ENCODE measurements around the gene ILDR2. TPM values are rescaled to one million over a fixed set of nuclear protein-coding genes. Genes with fewer than 3 reads are reported as not detected.

The ILDR2 gene
- total and polyA plus RNA-seq, 9 of the 15 experiments (the other 6 are each of a cell fraction or from before 2014, with no cell fraction given), result 0.03 to 0.31 (median 0.18) TPM; not detected in 2

GRCh38 chr1:166953491-166953890 lies 21.8 kb downstream of the ILDR2 start:
- ChIA-PET POLR2A (interaction anchor here (0.6 kb wide), 2 partner anchors 49 to 50 kb away, joined by 3 to 5 read pairs; no protein-coding TSS in a partner anchor), CTCF (ENCODE audit: low intra/inter-chr PET ratio) (no interaction called here)
- H3K27ac ChIP-seq (ENCODE audit: extremely low read depth, low read depth, low read length), result no peak overlapping the region
- intact Hi-C loops (cut with micrococcal nuclease), result no loop called here
- H3K27me3 ChIP-seq (ENCODE audit: control insufficient read depth in 2 of 2, insufficient read depth in 2 of 2, low read length in 2 of 2), result peaks cover 10 to 11% of the 10 kb centered on the region in 2 experiments; a peak in 3 of 5 replicates
- no peaks in the 10 kb centered on the region for H3K4me1 ChIP-seq (replicated peaks in 1 of 2; ENCODE audit: control insufficient read depth in 2 of 2, insufficient read depth in 2 of 2, low read length in 2 of 2)
- H3K9me3 ChIP-seq (replicated peaks; ENCODE audit: control insufficient read depth, insufficient read depth, low read depth, low read length), result no peaks in the 10 kb centered on the region
- no peak overlapping the region for H3K4me2 ChIP-seq (ENCODE audit: insufficient read depth, low read length)
- H3K36me3 ChIP-seq (ENCODE audit: control insufficient read depth, insufficient read depth, low read length), result no peaks in the 10 kb centered on the region
- no peak overlapping the region for H3K4me3 ChIP-seq
- in situ Hi-C loops (cut with MboI), result no loop called here
- ATAC-seq (no peak), FAIRE-seq (no peak), DNase-seq (ENCODE audit: extremely low read depth in 1 of 4, low spot score in 3 of 4) (no peak)
- no peaks in the 10 kb centered on the region for H3K9me1 ChIP-seq (ENCODE audit: control insufficient read depth, insufficient read depth, low read length)
- no peak overlapping the region for H2AFZ ChIP-seq (ENCODE audit: low read depth, low read length)
- no TSS peak for BruUV-seq (replicated peaks)
- no peak overlapping the region for H3K9ac ChIP-seq (ENCODE audit: insufficient read depth in 1 of 2, low read depth in 2 of 2, low read length in 2 of 2)
- H4K20me1 ChIP-seq (replicated peaks; ENCODE audit: control insufficient read depth, insufficient read depth, low read length), result no peaks in the 10 kb centered on the region
- H3K79me2 ChIP-seq (ENCODE audit: control insufficient read depth, insufficient read depth, low read length), result no peaks in the 10 kb centered on the region
- no peak for TF ChIP-seq ZNF12 (CRISPR knock-in tag; IDR thresholded peaks at IDR 0.05)

- Histone ChIP-seq H2AFZ (ENCODE audit: low read depth, low read length) (no peak overlapping the region), H3K27me3 (ENCODE audit: control insufficient read depth in 2 of 2, insufficient read depth in 2 of 2, low read length in 2 of 2) (peaks cover 16 to 22% of the 10 kb centered on the region in 2 experiments), H3K36me3 (ENCODE audit: control insufficient read depth, insufficient read depth, low read length) (no peaks in the 10 kb centered on the region), H3K9ac (ENCODE audit: insufficient read depth in 1 of 2, low read depth in 2 of 2, low read length in 2 of 2) (no peak overlapping the region), H3K79me2 (ENCODE audit: control insufficient read depth, insufficient read depth, low read length) (no peaks in the 10 kb centered on the region), H3K4me1 (replicated peaks in 1 of 2; ENCODE audit: control insufficient read depth in 2 of 2, insufficient read depth in 2 of 2, low read length in 2 of 2) (peaks cover 0 to 4% of the 10 kb centered on the region in 2 experiments; a peak in 1 of 5 replicates), H3K9me3 (replicated peaks; ENCODE audit: control insufficient read depth, insufficient read depth, low read depth, low read length) (no peaks in the 10 kb centered on the region), H3K4me2 (ENCODE audit: insufficient read depth, low read length) (no peak overlapping the region), H3K4me3 (no peak overlapping the region), H3K9me1 (ENCODE audit: control insufficient read depth, insufficient read depth, low read length) (no peaks in the 10 kb centered on the region), H3K27ac (ENCODE audit: extremely low read depth, low read depth, low read length) (no peak overlapping the region), H4K20me1 (replicated peaks; ENCODE audit: control insufficient read depth, insufficient read depth, low read length) (no peaks in the 10 kb centered on the region)
- ATAC-seq, result no peak
- WGBS (ENCODE audit: insufficient coverage, low coverage, missing lambda C conversion rate), result 0% methylated on average over 4 of the region's 4 CpGs
- FAIRE-seq, result no peak
- POLR2A ChIA-PET, result interaction anchor here (1.1 kb wide), 1 partner anchor 101 kb away, joined by 3 read pairs; no protein-coding TSS in a partner anchor
- no TSS peak for BruUV-seq (replicated peaks)
- no peak for DNase-seq (ENCODE audit: extremely low read depth in 1 of 4, low spot score in 3 of 4)
- in situ Hi-C loops (cut with MboI) (no loop called here), intact Hi-C loops (cut with micrococcal nuclease) (no loop called here)
- CTCF ChIA-PET (ENCODE audit: low intra/inter-chr PET ratio), result no interaction called here
- TF ChIP-seq JUND (IDR thresholded peaks at IDR 0.05; ENCODE audit: borderline replicate concordance, low read depth, low read length), result peak; percentile 33; the same call in 1 of the 2 replicates
- no peak for TF ChIP-seq JUND (tag; IDR thresholded peaks at IDR 0.05; ENCODE audit: borderline replicate concordance, low read depth, low read length)
- TF ChIP-seq ZNF253 (CRISPR knock-in tag; conservative IDR thresholded peaks at IDR 0.05), result no peak
- no peak for TF ChIP-seq ETS1 (conservative IDR thresholded peaks at IDR 0.05; ENCODE audit: control insufficient read depth, low read depth, low read length)
- TF ChIP-seq ATF3 (IDR thresholded peaks at IDR 0.05), result peak; percentile 54
- TF ChIP-seq ATF3 (CRISPR knock-in tag; conservative IDR thresholded peaks at IDR 0.05), result no peak
- TF ChIP-seq RBBP5 (IDR thresholded peaks at IDR 0.05; ENCODE audit: borderline replicate concordance, insufficient read depth, low read length, poor library complexity, severe bottlenecking), result no peak
Measured at GRCh38 chr1:166952002-166952746, 23.2 kb downstream of the ILDR2 start.

All from K562 (cell line).